ENCODE data around the gene SNAPC4.

DNA sequence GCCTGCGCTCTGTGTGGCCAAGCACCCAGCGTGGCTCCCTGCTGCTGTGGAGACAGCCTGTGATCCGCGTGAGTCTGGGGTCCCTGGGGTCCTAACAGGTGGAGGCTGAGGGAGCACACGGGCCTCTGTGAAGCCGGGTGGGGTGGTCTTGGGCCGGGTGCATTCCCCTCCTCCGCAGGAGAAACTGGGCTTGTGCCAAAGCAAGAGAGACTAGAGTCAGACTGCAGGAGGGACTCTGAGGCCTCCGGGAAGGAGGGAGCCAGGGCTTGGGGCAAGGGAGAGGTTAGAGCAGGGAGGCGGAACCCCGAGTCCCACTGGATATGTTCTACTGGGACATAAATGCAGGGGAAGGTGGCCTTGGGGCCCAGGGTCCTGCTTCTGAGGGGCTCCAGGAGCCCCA, 46.9 kb downstream of the SNAPC4 start:
- TF ChIP-seq, protein P1, sequence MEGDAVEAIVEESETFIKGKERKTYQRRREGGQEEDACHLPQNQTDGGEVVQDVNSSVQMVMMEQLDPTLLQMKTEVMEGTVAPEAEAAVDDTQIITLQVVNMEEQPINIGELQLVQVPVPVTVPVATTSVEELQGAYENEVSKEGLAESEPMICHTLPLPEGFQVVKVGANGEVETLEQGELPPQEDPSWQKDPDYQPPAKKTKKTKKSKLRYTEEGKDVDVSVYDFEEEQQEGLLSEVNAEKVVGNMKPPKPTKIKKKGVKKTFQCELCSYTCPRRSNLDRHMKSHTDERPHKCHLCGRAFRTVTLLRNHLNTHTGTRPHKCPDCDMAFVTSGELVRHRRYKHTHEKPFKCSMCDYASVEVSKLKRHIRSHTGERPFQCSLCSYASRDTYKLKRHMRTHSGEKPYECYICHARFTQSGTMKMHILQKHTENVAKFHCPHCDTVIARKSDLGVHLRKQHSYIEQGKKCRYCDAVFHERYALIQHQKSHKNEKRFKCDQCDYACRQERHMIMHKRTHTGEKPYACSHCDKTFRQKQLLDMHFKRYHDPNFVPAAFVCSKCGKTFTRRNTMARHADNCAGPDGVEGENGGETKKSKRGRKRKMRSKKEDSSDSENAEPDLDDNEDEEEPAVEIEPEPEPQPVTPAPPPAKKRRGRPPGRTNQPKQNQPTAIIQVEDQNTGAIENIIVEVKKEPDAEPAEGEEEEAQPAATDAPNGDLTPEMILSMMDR (IDR thresholded peaks at IDR 0.05 in 8 of 11, conservative IDR thresholded peaks at IDR 0.05 in 3 of 11) = no peak
- TF ChIP-seq POLR2AphosphoS5 (IDR thresholded peaks at IDR 0.05) = no peak
